Activated T-cell treated with anti-CD3 and anti-CD28 coated beads, Interleukin-2, amount 50 U/mL, for 72 hours (primary cell): ENCODE measurements around the gene HAVCR2. TPM values are rescaled to one million over a fixed set of nuclear protein-coding genes. Genes with fewer than 3 reads are reported as not detected.

Experiments used
- ATAC-seq, 2 donors: fragments of 150-1000 bp; cut with Tn5 transposase; replicated peaks in 1 of 2; 2 replicates each; pipeline ENCODE4 v1.10.0; 2021; ENCODE audit warnings: moderate library complexity in 2 of 2, mild to moderate bottlenecking in 1 of 2
- DNase-seq, 2 donors: peaks; one replicate each; pipeline ENCODE4 v3.0.0; 2021 to 2022; ENCODE audit warnings: mixed read lengths in 1 of 2
- H3K27ac Mint-ChIP-seq: one replicate; pipeline ENCODE4 v1.8.0; 2022; ENCODE audit warnings: mild to moderate bottlenecking, moderate library complexity, mixed read lengths
- H3K27me3 Mint-ChIP-seq: one replicate; pipeline ENCODE4 v1.8.0; 2022; ENCODE audit warnings: low read depth, mixed read lengths
- H3K36me3 Mint-ChIP-seq, 2 donors: one replicate each; pipeline ENCODE4 v1.8.0; 2022; ENCODE audit warnings: mixed read lengths in 2 of 2, mild to moderate bottlenecking in 1 of 2; ENCODE audit not compliant: insufficient read depth in 2 of 2
- H3K4me1 Mint-ChIP-seq: one replicate; pipeline ENCODE4 v1.8.0; 2022; ENCODE audit warnings: low read depth, mixed read lengths
- H3K4me3 Mint-ChIP-seq, 2 donors: one replicate each; pipeline ENCODE4 v1.8.0; 2022; ENCODE audit warnings: mild to moderate bottlenecking in 2 of 2, mixed read lengths in 2 of 2, moderate library complexity in 2 of 2
- H3K9me3 Mint-ChIP-seq, 2 donors: one replicate each; pipeline ENCODE4 v1.8.0; 2022; ENCODE audit warnings: mixed read lengths in 2 of 2
- total RNA-seq, 2 donors: library from RNA; stranded (reverse); gene quantifications; one replicate each; pipeline ENCODE4 v1.2.3, GENCODE V29; 2022

HAVCR2 gene
- total RNA-seq, 2 donors from 2014 or later, result 19.7 to 30.2 TPM

GRCh38 chr5:157116483-157116954 is 7.7 kb upstream of the HAVCR2 start:
- peaks cover 46% of the 10 kb centered on the region for H3K4me1 Mint-ChIP-seq
- no peaks in the 10 kb centered on the region for H3K27me3 Mint-ChIP-seq
- peaks cover 5 to 8% of the 10 kb centered on the region in 2 donors for H3K36me3 Mint-ChIP-seq
- DNase-seq (peak; percentile 39 to 59), ATAC-seq (peak; percentile 89)
- peak overlapping the region; percentile 54 to 63 for H3K4me3 Mint-ChIP-seq
- H3K9me3 Mint-ChIP-seq, result peaks cover 2 to 6% of the 10 kb centered on the region in 2 donors
- peak overlapping the region; percentile 34 for H3K27ac Mint-ChIP-seq

- no peak for ATAC-seq
- peaks cover 54% of the 10 kb centered on the region for H3K4me1 Mint-ChIP-seq
Observed at GRCh38 chr5:157115502-157115901, 6.7 kb upstream of the HAVCR2 start.

GRCh38 chr5:157115012-157115411 is 6.2 kb upstream of the HAVCR2 start:
- Mint-ChIP-seq H3K9me3 (no peaks in the 10 kb centered on the region), H3K4me3 (peak overlapping the region; percentile 4 to 22), H3K27ac (peak overlapping the region; percentile 50), H3K4me1 (peaks cover 58% of the 10 kb centered on the region), H3K27me3 (no peaks in the 10 kb centered on the region), H3K36me3 (no peaks in the 10 kb centered on the region)
- ATAC-seq (peak; percentile 59 to 65), DNase-seq (no peak)

More at GRCh38 chr5:157115502-157115901, 6.7 kb upstream of the HAVCR2 start:
- Mint-ChIP-seq H3K27me3 (no peaks in the 10 kb centered on the region), H3K27ac (peak overlapping the region; percentile 50), H3K9me3 (no peaks in the 10 kb centered on the region), H3K4me3 (peak overlapping the region in 1 of 2 donors; percentile 15), H3K36me3 (no peaks in the 10 kb centered on the region)
- no peak for DNase-seq

- Mint-ChIP-seq H3K27me3 (no peaks in the 10 kb centered on the region), H3K4me3 (peak overlapping the region in 1 of 2 donors; percentile 34), H3K4me1 (peaks cover 79% of the 10 kb centered on the region), H3K9me3 (no peaks in the 10 kb centered on the region), H3K27ac (no peak overlapping the region), H3K36me3 (peaks cover 1% of the 10 kb centered on the region in 2 donors)
- DNase-seq (no peak), ATAC-seq (no peak)
Observed at GRCh38 chr5:157113002-157113401, 4.2 kb upstream of the HAVCR2 start.

GRCh38 chr5:157109744-157110143 is 900 bp upstream of the HAVCR2 start:
- H3K4me3 Mint-ChIP-seq, result peak overlapping the region; percentile 80 to 93
- H3K9me3 Mint-ChIP-seq, result no peaks in the 10 kb centered on the region
- H3K4me1 Mint-ChIP-seq, result peaks cover 76% of the 10 kb centered on the region
- H3K27me3 Mint-ChIP-seq, result no peaks in the 10 kb centered on the region
- H3K27ac Mint-ChIP-seq, result peak overlapping the region; percentile 90
- peaks cover 1 to 5% of the 10 kb centered on the region in 2 donors for H3K36me3 Mint-ChIP-seq
- peak; percentile 18 to 38 for DNase-seq
- ATAC-seq, result peak; percentile 55 to 56

- H3K27ac Mint-ChIP-seq, result peak overlapping the region; percentile 80
- H3K36me3 Mint-ChIP-seq, result peaks cover 2 to 8% of the 10 kb centered on the region in 2 donors
- peaks cover 65% of the 10 kb centered on the region for H3K4me1 Mint-ChIP-seq
- H3K27me3 Mint-ChIP-seq, result no peaks in the 10 kb centered on the region
- no peak for DNase-seq
- peak overlapping the region; percentile 80 to 93 for H3K4me3 Mint-ChIP-seq
- H3K9me3 Mint-ChIP-seq, result no peaks in the 10 kb centered on the region
- ATAC-seq, result no peak
Observed at GRCh38 chr5:157107508-157107907, 1.3 kb downstream of the HAVCR2 start.

GRCh38 chr5:157106630-157107461 is 2.0 kb downstream of the HAVCR2 start:
- Mint-ChIP-seq H3K36me3 (peaks cover 2 to 8% of the 10 kb centered on the region in 2 donors), H3K4me1 (peaks cover 68% of the 10 kb centered on the region), H3K4me3 (peak overlapping the region; percentile 80 to 93), H3K27me3 (no peaks in the 10 kb centered on the region), H3K9me3 (no peaks in the 10 kb centered on the region), H3K27ac (peak overlapping the region; percentile 80)
- ATAC-seq, result peak; percentile 28 to 39
- peak; percentile 40 to 43 for DNase-seq

- peak overlapping the region; percentile 80 for H3K27ac Mint-ChIP-seq
- no peaks in the 10 kb centered on the region for H3K9me3 Mint-ChIP-seq
- peak; percentile 93 to 96 for ATAC-seq
- H3K4me3 Mint-ChIP-seq, result peak overlapping the region; percentile 42 to 65
- H3K27me3 Mint-ChIP-seq, result no peaks in the 10 kb centered on the region
- H3K4me1 Mint-ChIP-seq, result peaks cover 40% of the 10 kb centered on the region
- peak; percentile 44 to 52 for DNase-seq
- H3K36me3 Mint-ChIP-seq, result peaks cover 4 to 7% of the 10 kb centered on the region in 2 donors
Observed at GRCh38 chr5:157100140-157100679, 8.6 kb downstream of the HAVCR2 start.

GRCh38 chr5:157088342-157088990 is 20.4 kb downstream of the HAVCR2 start:
- no peaks in the 10 kb centered on the region for H3K9me3 Mint-ChIP-seq
- no peaks in the 10 kb centered on the region for H3K27me3 Mint-ChIP-seq
- no peak for DNase-seq
- no peak overlapping the region for H3K27ac Mint-ChIP-seq
- no peak for ATAC-seq
- no peaks in the 10 kb centered on the region for H3K4me1 Mint-ChIP-seq
- H3K36me3 Mint-ChIP-seq, result peaks cover 13 to 26% of the 10 kb centered on the region in 2 donors
- no peak overlapping the region for H3K4me3 Mint-ChIP-seq

- no peak overlapping the region for H3K4me3 Mint-ChIP-seq
- no peaks in the 10 kb centered on the region for H3K9me3 Mint-ChIP-seq
- no peak for DNase-seq
- peaks cover 17 to 28% of the 10 kb centered on the region in 2 donors for H3K36me3 Mint-ChIP-seq
- H3K27ac Mint-ChIP-seq, result no peak overlapping the region
- ATAC-seq, result no peak
- no peaks in the 10 kb centered on the region for H3K27me3 Mint-ChIP-seq
- H3K4me1 Mint-ChIP-seq, result no peaks in the 10 kb centered on the region
Observed at GRCh38 chr5:157086751-157087359, 22.0 kb downstream of the HAVCR2 start.

- H3K36me3 Mint-ChIP-seq, result peaks cover 13 to 23% of the 10 kb centered on the region in 2 donors
- H3K9me3 Mint-ChIP-seq, result no peaks in the 10 kb centered on the region
- H3K4me3 Mint-ChIP-seq, result no peak overlapping the region
- H3K27me3 Mint-ChIP-seq, result no peaks in the 10 kb centered on the region
- ATAC-seq (no peak), DNase-seq (no peak)
- no peak overlapping the region for H3K27ac Mint-ChIP-seq
- no peaks in the 10 kb centered on the region for H3K4me1 Mint-ChIP-seq
Observed at GRCh38 chr5:157085930-157086329, 22.9 kb downstream of the HAVCR2 start.

- Mint-ChIP-seq H3K9me3 (peaks cover 0 to 2% of the 10 kb centered on the region in 2 donors), H3K36me3 (peaks cover 4 to 5% of the 10 kb centered on the region in 2 donors), H3K27ac (no peak overlapping the region), H3K4me3 (no peak overlapping the region), H3K4me1 (peaks cover 15% of the 10 kb centered on the region), H3K27me3 (no peaks in the 10 kb centered on the region)
- ATAC-seq (no peak), DNase-seq (no peak)
Observed at GRCh38 chr5:157080286-157080685, 28.6 kb downstream of the HAVCR2 start.
